HepG2 (cell line): ENCODE measurements around the gene SPACA4. TPM values are rescaled to one million over a fixed set of nuclear protein-coding genes. Genes with fewer than 3 reads are reported as not detected.

ENCODE experiments used
- ESRRA ChIP-seq: sonication (generic); formaldehyde crosslinking; IDR thresholded peaks from 2 replicates; pipeline ENCODE4 v1.5.1; 2020; ENCODE audit warnings: mild to moderate bottlenecking, low read depth, missing genetic modification reagents
- GTF3A ChIP-seq: sonication (generic); formaldehyde crosslinking; conservative IDR thresholded peaks from 2 replicates; pipeline ENCODE4 v1.4.0; 2020; ENCODE audit warnings: mild to moderate bottlenecking, missing genetic modification reagents
- HBP1 ChIP-seq: IDR thresholded peaks from 2 replicates; pipeline ENCODE4 v1.6.1; 2016; ENCODE audit warnings: low read depth, control low read depth
- HNF1B ChIP-seq: sonication (generic); formaldehyde crosslinking; IDR thresholded peaks from 2 replicates; pipeline ENCODE4 v1.5.1; 2020; ENCODE audit warnings: mild to moderate bottlenecking, moderate library complexity, missing genetic modification reagents
- IRF2 ChIP-seq: IDR thresholded peaks from 2 replicates; pipeline ENCODE4 v1.6.1; 2018; ENCODE audit warnings: missing genetic modification reagents, missing compliant biosample characterization
- KAT8 ChIP-seq: IDR thresholded peaks from 2 replicates; pipeline ENCODE4 v1.6.1; 2016; ENCODE audit warnings: missing genetic modification reagents, missing compliant biosample characterization
- KDM4B ChIP-seq: sonication (generic); formaldehyde crosslinking; IDR thresholded peaks from 2 replicates; pipeline ENCODE4 v1.4.0; 2020; ENCODE audit warnings: missing genetic modification reagents
- MLLT10 ChIP-seq: sonication (generic); formaldehyde crosslinking; IDR thresholded peaks from 2 replicates; pipeline ENCODE4 v1.4.0; 2020; ENCODE audit warnings: missing genetic modification reagents
- MYPOP ChIP-seq: sonication (generic); formaldehyde crosslinking; IDR thresholded peaks from 2 replicates; pipeline ENCODE4 v1.8.1; 2023; ENCODE audit warnings: mild to moderate bottlenecking, moderate library complexity, missing genetic modification reagents
- POLR2A ChIP-seq, 2 experiments: IDR thresholded peaks; 2 replicates each; pipeline ENCODE4 v1.6.1; 2011; ENCODE audit warnings: low read depth in 2 of 2, low read length in 2 of 2, mild to moderate bottlenecking in 1 of 2, moderate library complexity in 1 of 2; ENCODE audit not compliant: insufficient read depth in 1 of 2
- STAG1 ChIP-seq: sonication (generic); formaldehyde crosslinking; IDR thresholded peaks from 2 replicates; pipeline ENCODE4 v1.4.0; 2020; ENCODE audit warnings: missing genetic modification reagents
- ZNF329 ChIP-seq: sonication (generic); formaldehyde crosslinking; IDR thresholded peaks from 2 replicates; pipeline ENCODE4 v1.9.0; 2021; ENCODE audit warnings: low read depth, mild to moderate bottlenecking, missing genetic modification reagents
- ZNF614 ChIP-seq: IDR thresholded peaks from 2 replicates; pipeline ENCODE4 v1.6.1; 2018; ENCODE audit warnings: missing biosample characterization, missing genetic modification reagents, inconsistent platforms, borderline replicate concordance
- polyA plus RNA-seq, 8 experiments: library from polyadenylated mRNA; depleted of rRNA in 3 of 8; stranded (reverse) in 7 of 8; unstranded in 1 of 8; fragments of >200 nt; fragmentation: Illumina TruSeq in 4 of 8; extraction: Trizol in 4 of 8; gene quantifications; 2 replicates each; pipeline versions ENCODE4 v1.2.1 to v1.2.3, GENCODE V29; 2011 to 2016; ENCODE audit warnings: low read depth in 4 of 8, missing spikeins in 1 of 8, mixed read lengths in 1 of 8; ENCODE audit not compliant: insufficient read depth in 1 of 8
- total RNA-seq, 5 experiments: library from RNA; depleted of rRNA; stranded (reverse); fragments of >200 nt; fragmentation: Illumina TruSeq; extraction: Trizol; gene quantifications; 2 replicates each; pipeline ENCODE4 v1.2.3, GENCODE V29; 2016; ENCODE audit warnings: low read depth in 1 of 5
- TF ChIP-seq, protein P1 (sequence below): conservative IDR thresholded peaks from 2 replicates; pipeline ENCODE4 v1.6.1; 2018; ENCODE audit warnings: missing genetic modification reagents
- TF ChIP-seq, protein P2 (sequence below): sonication (generic); formaldehyde crosslinking; IDR thresholded peaks from 2 replicates; pipeline ENCODE4 v1.5.1; 2020; ENCODE audit warnings: missing genetic modification reagents, mild to moderate bottlenecking, borderline replicate concordance
- TF ChIP-seq, protein P3 (sequence below): sonication (generic); formaldehyde crosslinking; IDR thresholded peaks from 2 replicates; pipeline ENCODE4 v1.8.1; 2023; ENCODE audit warnings: missing genetic modification reagents, mild to moderate bottlenecking, borderline replicate concordance
- TF ChIP-seq, protein P4 (sequence below): IDR thresholded peaks from 2 replicates; pipeline ENCODE4 v1.6.1; 2016
- TF ChIP-seq, protein P5 (sequence below): sonication (generic); formaldehyde crosslinking; IDR thresholded peaks from 2 replicates; pipeline ENCODE4 v1.4.0; 2020; ENCODE audit warnings: missing genetic modification reagents, borderline replicate concordance

The SPACA4 gene
- total and polyA plus RNA-seq, 2 of the 13 experiments (the other 11 are each of a cell fraction or from before 2014, with no cell fraction given): not detected

GRCh38 chr19:48646001-48646721, 39.6 kb downstream of the SPACA4 start, which contains the start of gene CA11 (continued):
- TF ChIP-seq, protein P1, sequence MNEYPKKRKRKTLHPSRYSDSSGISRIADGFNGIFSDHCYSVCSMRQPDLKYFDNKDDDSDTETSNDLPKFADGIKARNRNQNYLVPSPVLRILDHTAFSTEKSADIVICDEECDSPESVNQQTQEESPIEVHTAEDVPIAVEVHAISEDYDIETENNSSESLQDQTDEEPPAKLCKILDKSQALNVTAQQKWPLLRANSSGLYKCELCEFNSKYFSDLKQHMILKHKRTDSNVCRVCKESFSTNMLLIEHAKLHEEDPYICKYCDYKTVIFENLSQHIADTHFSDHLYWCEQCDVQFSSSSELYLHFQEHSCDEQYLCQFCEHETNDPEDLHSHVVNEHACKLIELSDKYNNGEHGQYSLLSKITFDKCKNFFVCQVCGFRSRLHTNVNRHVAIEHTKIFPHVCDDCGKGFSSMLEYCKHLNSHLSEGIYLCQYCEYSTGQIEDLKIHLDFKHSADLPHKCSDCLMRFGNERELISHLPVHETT (CRISPR knock-in tag): no peak
- TF ChIP-seq IRF2 (CRISPR knock-in tag) (peak; percentile 77; the same call in 1 of the 2 replicates), POLR2A (IDR thresholded peaks at IDR 0.05; ENCODE audit: insufficient read depth in 1 of 2, low read depth in 2 of 2, low read length in 2 of 2) (no peak), KDM4B (CRISPR knock-in tag) (peak; percentile 45; the same call in 1 of the 2 replicates), HBP1 (0 out of 2 replicates have a peak, but pooled peaks have one; percentile 60), MLLT10 (CRISPR knock-in tag) (no peak), KAT8 (CRISPR knock-in tag) (0 out of 2 replicates have a peak, but pooled peaks have one; percentile 27), HNF1B (CRISPR knock-in tag) (peak; percentile 46; the same call in 1 of the 2 replicates), MYPOP (CRISPR knock-in tag) (0 out of 2 replicates have a peak, but pooled peaks have one; percentile 20), STAG1 (CRISPR knock-in tag) (peak; percentile 88), ESRRA (CRISPR knock-in tag) (peak; percentile 37; the same call in 1 of the 2 replicates), ZNF329 (no peak), ZNF614 (CRISPR knock-in tag) (peak; percentile 62; the same call in 1 of the 2 replicates), GTF3A (CRISPR knock-in tag) (no peak)
- TF ChIP-seq, protein P2, sequence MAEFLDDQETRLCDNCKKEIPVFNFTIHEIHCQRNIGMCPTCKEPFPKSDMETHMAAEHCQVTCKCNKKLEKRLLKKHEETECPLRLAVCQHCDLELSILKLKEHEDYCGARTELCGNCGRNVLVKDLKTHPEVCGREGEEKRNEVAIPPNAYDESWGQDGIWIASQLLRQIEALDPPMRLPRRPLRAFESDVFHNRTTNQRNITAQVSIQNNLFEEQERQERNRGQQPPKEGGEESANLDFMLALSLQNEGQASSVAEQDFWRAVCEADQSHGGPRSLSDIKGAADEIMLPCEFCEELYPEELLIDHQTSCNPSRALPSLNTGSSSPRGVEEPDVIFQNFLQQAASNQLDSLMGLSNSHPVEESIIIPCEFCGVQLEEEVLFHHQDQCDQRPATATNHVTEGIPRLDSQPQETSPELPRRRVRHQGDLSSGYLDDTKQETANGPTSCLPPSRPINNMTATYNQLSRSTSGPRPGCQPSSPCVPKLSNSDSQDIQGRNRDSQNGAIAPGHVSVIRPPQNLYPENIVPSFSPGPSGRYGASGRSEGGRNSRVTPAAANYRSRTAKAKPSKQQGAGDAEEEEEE (CRISPR knock-in tag): no peak; the same call in 1 of the 2 replicates
- TF ChIP-seq, protein P3, sequence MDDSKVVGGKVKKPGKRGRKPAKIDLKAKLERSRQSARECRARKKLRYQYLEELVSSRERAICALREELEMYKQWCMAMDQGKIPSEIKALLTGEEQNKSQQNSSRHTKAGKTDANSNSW (CRISPR knock-in tag): 0 out of 2 replicates have a peak, but pooled peaks have one; percentile 30
- TF ChIP-seq, protein P4, sequence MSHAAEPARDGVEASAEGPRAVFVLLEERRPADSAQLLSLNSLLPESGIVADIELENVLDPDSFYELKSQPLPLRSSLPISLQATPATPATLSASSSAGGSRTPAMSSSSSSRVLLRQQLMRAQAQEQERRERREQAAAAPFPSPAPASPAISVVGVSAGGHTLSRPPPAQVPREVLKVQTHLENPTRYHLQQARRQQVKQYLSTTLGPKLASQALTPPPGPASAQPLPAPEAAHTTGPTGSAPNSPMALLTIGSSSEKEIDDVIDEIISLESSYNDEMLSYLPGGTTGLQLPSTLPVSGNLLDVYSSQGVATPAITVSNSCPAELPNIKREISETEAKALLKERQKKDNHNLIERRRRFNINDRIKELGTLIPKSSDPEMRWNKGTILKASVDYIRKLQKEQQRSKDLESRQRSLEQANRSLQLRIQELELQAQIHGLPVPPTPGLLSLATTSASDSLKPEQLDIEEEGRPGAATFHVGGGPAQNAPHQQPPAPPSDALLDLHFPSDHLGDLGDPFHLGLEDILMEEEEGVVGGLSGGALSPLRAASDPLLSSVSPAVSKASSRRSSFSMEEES: 0 out of 2 replicates have a peak, but pooled peaks have one; percentile 13
- TF ChIP-seq, protein P5, sequence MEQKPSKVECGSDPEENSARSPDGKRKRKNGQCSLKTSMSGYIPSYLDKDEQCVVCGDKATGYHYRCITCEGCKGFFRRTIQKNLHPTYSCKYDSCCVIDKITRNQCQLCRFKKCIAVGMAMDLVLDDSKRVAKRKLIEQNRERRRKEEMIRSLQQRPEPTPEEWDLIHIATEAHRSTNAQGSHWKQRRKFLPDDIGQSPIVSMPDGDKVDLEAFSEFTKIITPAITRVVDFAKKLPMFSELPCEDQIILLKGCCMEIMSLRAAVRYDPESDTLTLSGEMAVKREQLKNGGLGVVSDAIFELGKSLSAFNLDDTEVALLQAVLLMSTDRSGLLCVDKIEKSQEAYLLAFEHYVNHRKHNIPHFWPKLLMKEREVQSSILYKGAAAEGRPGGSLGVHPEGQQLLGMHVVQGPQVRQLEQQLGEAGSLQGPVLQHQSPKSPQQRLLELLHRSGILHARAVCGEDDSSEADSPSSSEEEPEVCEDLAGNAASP (CRISPR knock-in tag): peak; percentile 47; the same call in 1 of the 2 replicates
